Activated T-cell treated with anti-CD3 and anti-CD28 coated beads, Interleukin-2, amount 50 U/mL, for 48 hours (primary cell): Measurements from ENCODE around the gene SLC47A2.

Experiments used
- DNase-seq, 2 experiments: peaks; one replicate each; pipeline ENCODE4 v3.0.0-alpha.2; 2020

SLC47A2 gene

GRCh38 chr17:19644493-19645210 lies 71.7 kb downstream of the SLC47A2 start:
- no peak for DNase-seq

GRCh38 chr17:19642373-19642893 lies 74.0 kb downstream of the SLC47A2 start:
- no peak for DNase-seq

DNA sequence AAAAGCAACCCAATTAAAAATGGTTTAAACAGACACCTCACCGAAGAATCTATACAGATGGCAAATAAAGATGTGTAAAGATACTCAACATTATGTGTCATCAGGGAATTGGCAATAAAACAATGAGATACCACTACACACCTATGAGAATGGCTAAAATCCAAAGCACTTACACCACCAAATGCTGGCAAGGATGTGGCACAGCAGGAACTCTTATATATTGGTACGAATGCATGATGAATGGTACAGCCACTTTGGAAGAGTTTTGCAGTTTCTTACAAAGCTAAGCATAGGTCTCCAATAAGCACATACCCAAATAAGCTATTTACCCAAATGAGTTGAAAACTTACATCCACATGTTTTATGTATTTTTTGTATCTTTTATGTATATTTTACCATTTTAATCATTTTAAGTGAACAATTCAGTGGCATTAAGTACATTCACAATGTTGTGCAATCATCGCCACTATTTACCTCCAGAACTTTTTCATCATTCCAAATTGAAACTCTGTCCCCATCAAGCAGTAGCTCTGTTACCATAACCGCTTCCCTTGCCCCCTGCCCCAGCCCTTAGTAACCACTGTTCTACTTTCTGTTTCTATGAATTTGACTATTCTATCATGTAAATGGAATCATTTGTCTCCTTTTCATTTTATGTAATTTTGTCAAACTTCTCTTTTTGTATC lies 74.6 kb downstream of the SLC47A2 start:
- DNase-seq, result no peak

DNA sequence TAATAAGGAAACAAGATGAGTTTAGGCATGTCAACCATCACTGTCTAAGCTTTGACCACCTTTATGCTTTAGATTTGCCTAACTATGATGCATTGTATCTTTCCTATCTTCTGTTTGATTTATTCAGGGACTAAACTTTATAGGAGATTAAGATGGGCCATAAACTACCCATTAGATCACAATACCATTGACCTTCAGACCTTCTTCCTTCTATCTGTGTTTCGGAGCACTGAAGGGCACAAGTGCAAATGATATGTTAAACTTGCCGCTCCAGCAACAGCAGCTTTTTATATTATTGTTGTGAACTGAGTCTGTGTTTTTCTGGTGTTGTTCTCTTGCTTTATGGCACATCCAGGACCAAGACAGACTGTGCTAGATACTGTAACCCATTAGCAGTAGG lies 84.5 kb downstream of the SLC47A2 start:
- DNase-seq, result no peak

DNA sequence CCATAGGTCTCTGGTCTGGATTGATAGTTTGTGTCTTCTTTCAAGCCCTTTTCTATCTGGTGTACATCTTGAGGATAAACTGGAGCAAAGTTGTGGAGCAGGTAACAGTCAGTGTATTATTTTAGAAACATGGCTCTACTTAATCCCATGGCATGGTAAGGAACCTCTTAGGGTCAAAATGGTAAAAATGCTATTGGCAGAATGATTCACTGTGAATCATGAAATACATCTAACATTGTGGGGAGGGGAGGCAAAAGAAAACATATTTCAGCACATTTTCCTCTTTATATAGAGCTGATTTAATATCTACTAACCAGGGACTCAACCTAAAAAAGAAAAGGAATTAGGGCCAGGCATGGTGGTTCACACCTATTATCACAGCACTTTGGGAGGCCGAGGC lies 85.7 kb downstream of the SLC47A2 start:
- DNase-seq, result no peak

- no peak for DNase-seq
Observed at GRCh38 chr17:19630035-19630434, 86.3 kb downstream of the SLC47A2 start.

DNA sequence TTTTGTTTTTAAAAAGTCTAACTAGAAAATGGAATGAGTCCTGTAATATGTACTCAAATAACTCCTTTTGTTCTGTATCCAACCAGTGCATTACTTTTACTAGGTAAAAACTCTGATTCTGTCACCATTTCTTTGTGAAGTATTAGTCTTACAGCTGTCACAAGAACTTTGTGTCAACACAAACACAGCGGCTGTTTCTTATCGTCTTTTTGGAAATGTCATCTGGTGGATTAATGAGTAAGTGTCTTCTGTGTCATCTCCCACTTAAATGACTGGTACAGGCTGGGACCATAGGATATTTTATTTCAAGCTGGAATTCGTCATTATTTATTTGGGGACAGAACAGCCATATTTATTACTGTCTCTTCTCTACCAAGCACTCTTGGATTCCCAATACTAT lies 86.9 kb downstream of the SLC47A2 start:
- DNase-seq, result no peak
